ENCODE data around the gene IL25. TPM values are rescaled to one million over a fixed set of nuclear protein-coding genes. Genes with fewer than 3 reads are reported as not detected.

IL25 gene
- not detected in 2 replicates for total RNA-seq

DNA sequence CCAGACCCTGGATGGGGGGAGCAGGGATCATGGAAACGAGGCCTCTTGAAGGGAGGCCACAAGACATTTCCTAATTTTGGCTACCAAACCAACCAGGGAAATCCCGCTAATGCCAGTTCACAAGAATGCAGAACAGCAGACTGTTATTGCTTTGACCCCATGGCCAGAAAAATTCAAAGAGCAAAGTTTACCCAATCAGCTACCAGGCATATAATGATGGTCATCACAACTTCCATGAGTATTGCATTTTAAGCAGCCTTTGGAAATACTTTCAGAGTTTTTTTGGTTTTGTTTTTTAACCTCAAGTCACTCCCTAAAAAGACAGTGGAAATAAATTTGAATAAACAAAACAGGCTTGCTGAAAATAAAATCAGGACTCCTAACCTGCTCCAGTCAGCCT lies at the start of gene IL25:
Gene IL25 (plus strand): TSS at position 301 of the 400 bp plus-strand sequence.

DNA sequence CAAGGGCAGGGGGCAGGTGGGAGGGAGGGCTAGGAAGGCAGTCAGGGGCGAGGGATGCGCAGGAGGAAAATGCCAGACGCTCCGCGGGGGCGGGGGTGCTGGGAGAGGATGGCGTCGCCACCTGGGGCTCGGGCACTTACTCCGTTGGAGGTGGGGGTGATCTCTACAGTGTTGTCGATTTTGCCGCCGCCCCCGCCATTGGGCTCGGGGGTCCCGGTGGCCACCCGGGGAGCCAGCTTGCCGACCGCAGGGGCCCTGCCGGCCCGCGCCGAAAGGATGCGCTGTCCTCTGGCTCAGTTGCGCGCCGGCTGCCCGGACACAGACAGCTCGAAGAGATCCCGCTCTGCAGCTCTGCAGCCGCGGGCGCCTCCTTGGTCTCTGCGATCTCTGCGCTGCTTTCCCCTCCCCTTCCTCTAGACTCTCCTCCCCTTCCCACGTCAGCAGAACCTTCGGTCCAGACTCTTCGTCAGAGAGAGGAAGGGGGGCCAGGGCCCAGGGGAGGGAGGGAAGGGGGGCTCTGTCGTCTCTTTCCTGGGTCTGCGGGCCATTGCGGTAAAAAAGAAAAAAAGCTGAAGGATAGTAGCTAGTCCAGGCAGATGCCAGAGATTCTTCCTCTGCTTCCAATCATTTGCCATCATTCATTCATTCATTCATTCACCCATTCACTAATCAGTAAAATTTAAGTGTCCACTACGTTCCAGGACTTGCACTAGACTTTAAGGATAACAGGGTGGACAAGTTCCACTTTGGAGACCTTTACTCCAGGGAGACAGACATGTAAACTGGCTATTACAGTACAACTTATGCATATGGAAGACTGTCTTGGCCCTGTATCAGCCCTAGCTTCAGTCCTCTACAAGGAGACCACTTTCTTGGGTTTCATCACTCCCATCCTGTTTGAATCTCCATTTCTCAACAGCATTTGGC lies 19.8 kb upstream of the IL25 start, which contains the start of gene SLC22A17:
Gene SLC22A17 (minus strand): TSS at position 382 of the 927 bp plus-strand sequence.

DNA sequence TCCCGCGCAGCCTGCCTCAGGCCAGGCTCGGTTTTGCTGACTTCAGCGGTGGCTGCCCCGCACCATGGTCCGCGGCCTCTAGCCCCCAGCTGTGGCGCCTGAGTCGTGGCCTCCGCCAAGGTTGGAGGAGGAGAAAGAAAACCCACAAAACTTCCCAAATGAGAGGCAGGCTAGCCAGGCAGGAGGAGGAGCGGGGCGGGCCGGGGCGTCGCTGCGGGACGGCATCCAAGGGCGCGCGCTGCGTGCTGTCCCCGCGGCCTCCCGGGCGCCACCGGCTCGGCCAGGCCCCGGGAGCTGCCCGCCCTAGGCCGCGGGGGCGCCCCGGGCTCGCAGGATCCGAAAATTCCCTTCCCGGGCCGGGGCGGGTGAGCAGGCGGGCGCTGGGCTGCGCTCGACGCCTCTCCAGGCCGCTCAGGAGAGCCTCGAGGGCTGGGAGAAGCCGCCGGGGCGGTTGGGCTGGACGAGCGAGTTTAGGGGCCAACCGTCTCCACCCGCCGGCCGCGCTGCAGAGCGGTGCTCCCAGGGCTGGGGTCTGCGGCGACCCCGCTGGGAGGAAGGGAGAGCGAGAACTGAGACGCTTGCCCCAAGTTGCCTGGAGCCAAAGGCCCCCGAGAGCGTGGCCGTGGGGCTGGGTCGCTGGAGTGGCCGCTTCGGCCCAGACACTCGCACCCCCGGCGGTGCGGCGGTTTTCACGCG lies 7.4 kb upstream of the IL25 start, which contains the start of gene EFS:
Gene EFS (minus strand): TSS at position 137 of the 696 bp plus-strand sequence. CDS start 147 bp downstream, outside the sequence.

DNA sequence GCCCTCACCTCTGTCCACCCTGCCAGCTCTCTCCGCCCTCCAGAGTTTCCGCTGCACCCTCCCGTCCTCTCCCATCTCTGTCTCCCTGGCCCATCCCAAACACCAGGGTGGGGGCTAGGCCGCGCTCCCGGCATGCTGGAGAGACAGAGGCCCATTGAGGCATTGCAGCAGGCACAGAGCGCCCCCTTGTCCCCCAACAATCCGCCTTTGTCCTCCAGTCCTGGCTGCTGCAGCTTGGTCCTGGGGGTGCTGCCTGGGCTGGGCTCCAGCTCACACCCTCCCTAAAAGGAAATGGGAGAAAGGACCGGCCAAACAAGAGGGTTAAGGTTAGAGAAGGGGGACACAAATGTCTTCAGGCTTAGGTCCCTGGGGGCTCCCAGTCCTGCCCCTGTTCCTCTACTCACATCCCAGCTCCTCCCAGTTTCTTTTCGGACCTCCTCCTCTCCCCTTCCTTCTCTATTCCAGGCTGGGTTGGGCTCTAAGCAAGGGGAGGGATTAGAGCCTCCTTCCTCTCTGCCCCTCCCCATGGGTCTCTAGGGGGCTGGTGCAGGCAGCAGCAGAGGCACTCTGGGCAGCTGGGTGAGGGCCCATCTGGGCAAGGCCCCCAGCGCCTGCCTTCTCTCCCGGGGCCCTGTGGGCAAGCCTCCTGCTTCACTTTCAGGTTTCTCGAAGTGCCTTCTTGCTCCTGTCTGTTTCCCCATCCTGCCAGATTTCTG lies 4.0 kb downstream of the IL25 start, which contains the start of gene CMTM5:
Gene CMTM5 (plus strand): TSS at position 565 of the 716 bp plus-strand sequence. CDS start 206 bp downstream, outside the sequence.

DNA sequence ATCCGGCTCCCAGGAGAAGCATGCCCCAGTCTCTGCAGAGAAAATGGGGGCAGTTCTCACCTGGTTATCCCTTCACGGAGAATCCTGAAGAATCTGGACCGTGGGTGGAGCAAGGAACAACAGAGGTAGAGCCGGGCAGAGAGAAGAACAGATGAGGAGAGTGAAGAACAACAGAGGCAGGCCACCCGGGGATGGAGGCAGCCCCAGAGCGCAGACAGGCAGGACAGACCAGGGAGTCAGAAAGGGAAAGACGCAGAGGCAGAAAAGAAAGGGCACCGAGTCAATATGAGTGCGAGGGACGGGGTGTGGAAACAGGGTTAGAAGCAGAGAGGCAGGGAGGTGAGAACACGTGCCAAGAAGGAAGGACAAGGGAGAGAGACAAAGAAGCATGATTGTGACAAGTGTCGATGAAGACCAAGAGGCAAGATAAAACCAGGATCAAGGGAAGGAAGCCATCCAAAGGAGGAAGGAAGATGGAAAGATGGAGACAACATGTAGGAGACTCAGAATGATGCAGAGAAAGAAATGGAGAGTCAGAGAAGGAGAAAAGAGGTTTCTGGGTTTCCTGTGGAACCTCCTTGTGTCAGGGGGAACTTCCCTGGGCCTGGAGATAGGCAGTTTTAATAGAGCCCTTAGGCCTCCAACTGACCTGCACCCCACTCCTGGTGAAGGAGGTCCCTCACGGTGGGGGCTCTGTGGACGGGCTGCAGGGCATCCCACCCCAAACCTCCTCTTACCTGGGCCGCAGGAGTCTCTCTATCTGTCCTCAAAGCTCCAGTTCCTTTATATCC lies 35.1 kb downstream of the IL25 start, which contains the start of gene MYH6:
Gene MYH6 (minus strand): TSS at position 758 of the 791 bp plus-strand sequence. CDS start 1,050 bp downstream, outside the sequence.

Other genes with a start within 250 kb of the IL25 start
- gene SLC7A8, start 189.1 kb upstream of the IL25 start, total RNA-seq = 8.0 and 8.6 TPM in 2 replicates
- not detected in 2 replicates for gene RNF212B, start 134.9 kb upstream of the IL25 start, total RNA-seq
- 4.2 and 6.4 TPM in 2 replicates for gene HOMEZ, start 86.7 kb upstream of the IL25 start, total RNA-seq
- gene PPP1R3E, start 70.0 kb upstream of the IL25 start, total RNA-seq = 3.9 and 5.0 TPM in 2 replicates
- gene BCL2L2, start 66.0 kb upstream of the IL25 start, total RNA-seq = 31.4 and 31.5 TPM in 2 replicates
- gene PABPN1, start 51.4 kb upstream of the IL25 start, total RNA-seq = 59.7 and 77.2 TPM in 2 replicates
- 31.1 and 46.3 TPM in 2 replicates for gene SLC22A17, start 19.9 kb upstream of the IL25 start, total RNA-seq
- 4.7 and 15.0 TPM in 2 replicates for gene EFS, start 7.6 kb upstream of the IL25 start, total RNA-seq
- 0.17 and 0.65 TPM in 2 replicates for gene CMTM5, start 4.2 kb downstream of the IL25 start, total RNA-seq
- gene MYH6, start 35.5 kb downstream of the IL25 start, total RNA-seq = not detected in 2 replicates
- gene MYH7, start 62.9 kb downstream of the IL25 start, total RNA-seq = not detected in 2 replicates
- gene NGDN, start 96.9 kb downstream of the IL25 start, total RNA-seq = 28.5 and 31.1 TPM in 2 replicates
- gene ZFHX2, start 179.0 kb downstream of the IL25 start, total RNA-seq = 0.52 and 0.83 TPM in 2 replicates
- 25.5 and 26.2 TPM in 2 replicates for gene THTPA, start 183.5 kb downstream of the IL25 start, total RNA-seq
- gene AP1G2, start 195.0 kb downstream of the IL25 start, total RNA-seq = 10.2 and 10.6 TPM in 2 replicates
- not detected in 2 replicates for gene JPH4, start 206.0 kb downstream of the IL25 start, total RNA-seq